Stromal cell of bone marrow (primary cell): ENCODE measurements around the gene OLA1.

ENCODE experiments used
- DNase-seq: peaks from one replicate; pipeline ENCODE4 v3.0.0-alpha.2; 2012; ENCODE audit warnings: low read depth

OLA1 gene

DNA sequence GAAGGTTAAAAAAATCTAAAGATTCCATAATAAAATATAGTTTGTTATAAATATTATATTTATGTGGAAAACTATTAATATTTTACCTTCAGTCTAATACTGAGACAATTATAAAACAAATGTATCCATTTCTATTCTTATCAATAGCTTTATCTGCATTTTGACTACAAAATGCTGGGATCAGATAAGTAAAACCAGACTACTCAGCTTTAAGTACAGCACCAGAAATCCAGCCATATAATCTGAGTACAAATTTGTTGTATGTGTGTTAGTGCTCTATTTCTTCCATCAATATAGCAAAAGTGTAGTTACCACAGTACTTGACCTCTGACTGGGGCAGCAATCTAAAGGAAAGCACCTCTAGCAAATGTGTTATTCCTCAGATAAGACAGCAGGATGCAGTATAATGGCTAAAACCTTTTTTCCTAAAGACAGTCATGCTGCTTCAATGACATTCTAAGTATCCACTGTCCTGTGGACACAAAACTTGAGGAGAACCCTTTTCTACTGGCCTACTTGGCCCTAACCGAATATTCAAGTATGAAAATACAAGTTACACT lies 68.1 kb downstream of the OLA1 start:
- DNase-seq, result no peak

- no peak for DNase-seq
These were observed 70.9 kb downstream of the OLA1 start for GRCh38 chr2:174177316-174177890.

GRCh38 chr2:174176898-174177297 lies 71.4 kb downstream of the OLA1 start:
- peak; percentile 15 for DNase-seq

GRCh38 chr2:174174741-174175140 lies 73.6 kb downstream of the OLA1 start:
- no peak for DNase-seq

DNA sequence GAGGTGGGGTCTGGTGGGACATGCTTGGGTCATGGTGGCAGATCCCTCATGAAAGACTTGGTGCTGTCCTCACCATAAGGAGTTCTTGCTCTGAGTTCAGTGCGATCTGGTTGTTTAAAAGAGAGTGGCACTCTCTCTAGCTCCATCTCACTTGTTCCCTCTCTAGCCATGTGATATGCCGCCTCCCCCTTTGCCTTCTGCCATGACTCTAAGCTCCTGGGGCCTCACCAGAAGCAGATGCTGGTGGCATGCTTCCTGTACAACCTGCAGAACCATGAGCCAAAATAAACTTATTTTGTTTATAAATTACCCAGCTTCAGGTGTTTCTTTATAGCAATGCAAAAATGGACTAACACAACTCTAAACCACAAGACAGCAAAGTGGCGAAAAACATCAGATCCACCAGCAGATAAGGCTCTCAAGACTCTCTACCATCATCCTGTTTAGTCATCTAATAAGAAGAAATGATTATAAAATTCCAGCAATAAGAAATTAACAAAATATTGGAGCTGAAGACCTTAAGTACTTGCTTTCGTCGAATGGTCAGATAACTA lies 75.5 kb downstream of the OLA1 start:
- DNase-seq, result no peak

DNA sequence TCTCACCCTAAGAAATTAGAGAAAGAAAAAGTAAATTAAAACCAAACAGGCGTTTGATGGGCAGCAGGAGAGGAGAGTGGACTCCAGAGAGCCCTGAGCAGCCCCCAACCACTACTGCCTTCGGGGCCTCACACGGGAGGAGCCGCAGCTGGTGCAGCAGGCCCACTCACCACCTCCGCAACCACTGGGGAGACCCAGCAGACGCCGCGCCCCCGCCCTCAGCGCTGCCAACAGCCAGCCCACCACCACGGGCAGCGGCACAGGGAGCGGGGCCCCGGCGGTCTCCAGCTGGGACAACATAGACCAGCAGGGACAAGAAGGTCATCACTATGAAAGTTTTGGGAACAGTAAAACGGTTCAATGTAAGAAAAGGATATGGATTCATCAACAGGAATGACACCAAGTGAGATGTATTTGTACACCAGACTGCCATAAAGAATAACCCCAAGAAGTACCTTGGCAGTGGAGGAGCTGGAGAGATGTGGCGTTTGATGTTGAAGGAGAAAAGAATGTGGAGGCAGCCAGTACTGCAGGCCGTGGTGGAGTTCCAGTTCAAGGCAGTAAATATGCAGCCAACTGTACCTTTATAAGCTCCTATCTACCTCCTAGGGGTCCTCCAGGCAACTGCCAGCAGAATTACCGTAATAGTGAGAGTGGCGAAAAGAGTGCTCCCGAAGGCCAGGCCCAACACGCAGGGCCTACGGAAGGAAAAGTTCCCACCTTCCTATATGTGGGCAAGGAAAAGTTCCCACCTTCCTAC lies 76.5 kb downstream of the OLA1 start:
- DNase-seq, result no peak

DNA sequence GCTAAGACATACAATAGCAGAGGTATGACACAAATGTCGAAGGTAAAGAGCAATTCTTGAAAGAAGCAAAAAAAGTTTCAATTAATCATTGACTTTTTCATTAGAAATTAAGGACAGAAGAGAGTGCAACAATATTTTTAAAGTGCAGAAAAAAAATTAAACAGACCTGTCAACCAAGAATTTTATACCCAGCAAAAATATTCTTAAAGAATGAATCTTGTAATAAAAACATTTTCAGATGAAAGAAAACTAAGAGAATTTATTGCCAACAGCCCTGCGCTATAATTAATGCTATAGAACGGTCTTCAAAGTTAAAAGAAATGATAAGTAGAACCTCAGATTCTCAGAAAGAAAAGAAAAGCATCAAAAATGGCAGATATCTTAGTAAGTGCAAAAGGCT lies 79.0 kb downstream of the OLA1 start:
- DNase-seq, result no peak

DNA sequence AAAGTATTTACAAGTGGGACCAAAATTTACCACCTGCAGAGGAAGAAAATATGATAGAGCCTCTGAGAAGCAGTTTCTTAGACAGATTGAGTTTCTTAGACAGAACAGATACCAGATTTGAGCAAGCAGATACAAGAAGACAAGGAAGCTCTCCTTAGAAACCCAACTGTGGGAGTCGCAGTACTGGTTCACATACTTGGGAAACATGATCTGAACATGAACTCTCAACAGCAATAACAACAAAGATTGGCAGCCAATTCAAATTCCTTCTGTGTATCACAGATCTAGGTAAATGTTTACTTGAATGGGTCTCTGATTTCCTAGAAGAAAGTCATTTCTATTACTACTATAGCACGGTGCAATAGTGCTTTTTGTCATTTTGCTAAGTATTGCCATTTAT lies 82.1 kb downstream of the OLA1 start:
- DNase-seq, result no peak

DNA sequence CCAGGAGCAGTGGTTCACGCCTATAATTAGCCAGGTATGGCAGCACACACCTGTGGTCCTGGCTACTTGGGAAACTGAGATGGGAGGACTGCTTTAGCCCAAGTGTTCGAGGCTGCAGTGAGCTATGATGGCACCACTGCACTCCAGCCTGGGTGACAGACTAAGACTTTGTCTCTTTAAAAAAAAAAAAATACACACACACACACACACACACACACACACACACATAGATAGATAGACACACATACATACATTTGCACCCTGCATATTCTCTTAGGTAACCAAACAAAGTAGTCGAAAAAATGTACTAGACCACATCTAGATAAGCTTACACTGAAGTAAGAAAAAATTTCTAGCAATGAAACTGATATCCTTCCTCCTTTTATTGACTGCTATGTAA lies 86.8 kb downstream of the OLA1 start:
- DNase-seq, result no peak

GRCh38 chr2:174158003-174158402 lies 90.3 kb downstream of the OLA1 start:
- DNase-seq, result no peak

DNA sequence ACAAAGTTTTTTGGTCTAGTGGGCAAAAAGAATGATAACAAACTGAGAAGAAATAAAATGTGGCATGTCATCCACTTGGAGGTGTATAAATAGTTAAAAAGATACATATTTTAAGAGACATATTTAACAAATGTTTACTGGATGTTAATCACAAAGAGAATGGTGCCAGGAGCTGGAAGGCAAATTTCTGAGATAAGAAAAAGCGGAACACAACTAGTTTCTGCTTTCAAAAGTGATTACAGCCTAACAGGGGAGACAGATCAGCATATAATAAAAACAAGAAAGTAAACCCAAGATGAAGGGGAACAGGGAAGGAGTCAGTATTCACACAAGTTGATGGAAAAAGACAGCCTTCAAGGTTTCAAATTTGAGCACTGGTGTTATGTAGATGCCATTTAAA lies 91.3 kb downstream of the OLA1 start:
- DNase-seq, result no peak

DNA sequence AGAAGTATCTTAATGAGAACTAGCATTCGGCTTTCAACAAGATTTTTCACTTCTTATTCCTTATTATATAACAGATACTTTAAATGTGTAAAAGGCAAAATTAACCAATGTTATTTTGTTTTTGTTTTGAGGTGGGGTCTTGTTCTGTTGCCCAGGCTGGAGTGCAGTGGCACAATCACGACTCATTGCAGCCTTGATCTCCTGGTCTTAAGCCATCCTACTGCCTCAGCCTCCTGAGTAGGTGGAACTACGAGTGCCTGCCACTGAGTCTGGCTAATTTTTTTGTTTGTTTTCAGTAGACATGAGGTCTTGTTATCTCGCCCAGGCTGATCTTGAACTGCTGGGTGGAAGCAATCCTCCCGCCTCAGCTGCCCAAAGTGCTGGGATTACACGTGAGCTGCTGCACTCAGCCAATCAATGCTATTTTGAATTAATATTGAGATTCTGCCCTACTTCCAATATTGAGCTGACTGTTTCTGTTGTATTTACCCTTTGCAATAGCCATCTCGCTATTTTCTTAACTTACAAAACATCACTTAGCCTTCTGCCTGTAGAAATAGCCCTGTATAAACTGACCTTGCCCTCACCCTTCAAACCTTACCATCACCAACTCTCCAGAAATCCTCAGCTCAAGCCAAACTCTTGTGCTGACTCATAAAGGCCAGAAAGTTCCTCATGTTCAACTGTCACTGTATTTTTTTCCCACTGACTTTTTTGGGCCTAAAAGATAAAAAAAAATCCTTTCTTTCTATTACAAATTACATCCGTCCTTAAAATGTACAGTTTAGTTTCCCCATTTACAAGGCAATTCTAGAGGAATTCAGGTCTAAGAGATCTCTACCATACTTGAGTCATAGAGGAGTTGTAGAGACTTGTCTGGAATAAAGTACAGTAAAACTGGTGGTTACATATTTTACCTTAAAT lies 94.3 kb downstream of the OLA1 start:
- peak; percentile 77 for DNase-seq

- DNase-seq, result no peak
These were observed 98.8 kb downstream of the OLA1 start for GRCh38 chr2:174149530-174149929.

DNA sequence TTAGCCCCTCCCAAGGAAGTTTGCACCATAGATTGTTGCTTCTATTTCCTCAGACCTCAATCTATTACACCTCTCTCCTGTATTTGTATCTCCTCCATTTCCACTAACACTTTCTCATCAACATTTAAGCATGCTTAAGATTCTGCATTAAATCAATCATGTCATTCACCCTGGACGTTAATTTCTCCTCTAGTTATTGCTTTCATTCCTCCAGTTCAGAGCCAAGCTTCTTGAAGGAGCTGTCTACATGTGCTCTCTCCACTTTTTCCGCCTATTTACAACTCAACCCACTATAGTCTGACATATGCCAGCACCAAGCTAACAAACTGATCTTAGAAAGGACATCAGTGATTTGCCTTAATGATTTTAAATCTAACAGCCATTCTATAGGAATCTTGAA lies 99.5 kb downstream of the OLA1 start:
- DNase-seq, result no peak

- no peak for DNase-seq
These were observed 102.5 kb downstream of the OLA1 start for GRCh38 chr2:174145827-174146226.

GRCh38 chr2:174142290-174142689 lies 106.0 kb downstream of the OLA1 start:
- DNase-seq, result no peak

- DNase-seq, result no peak
These were observed 110.2 kb downstream of the OLA1 start for GRCh38 chr2:174138161-174138560.

DNA sequence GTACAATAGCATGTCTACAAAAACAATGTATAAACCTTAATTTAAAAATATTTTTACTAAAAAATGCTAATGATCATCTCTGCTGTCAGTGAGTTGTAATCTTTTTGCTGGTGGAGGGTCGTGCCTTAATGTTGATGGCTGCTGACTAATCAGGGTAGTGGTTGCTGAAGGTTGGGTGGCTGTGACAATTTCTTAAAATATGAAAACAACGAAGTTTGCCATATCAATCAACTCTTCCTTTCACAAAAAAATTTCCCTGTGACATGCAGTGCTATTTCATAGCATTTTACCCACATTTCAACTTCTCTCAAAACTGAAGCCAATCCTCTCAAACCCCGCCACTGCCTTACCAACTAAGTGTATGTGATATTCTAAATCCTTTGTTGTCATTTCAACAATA lies 112.4 kb downstream of the OLA1 start:
- DNase-seq, result no peak

DNA sequence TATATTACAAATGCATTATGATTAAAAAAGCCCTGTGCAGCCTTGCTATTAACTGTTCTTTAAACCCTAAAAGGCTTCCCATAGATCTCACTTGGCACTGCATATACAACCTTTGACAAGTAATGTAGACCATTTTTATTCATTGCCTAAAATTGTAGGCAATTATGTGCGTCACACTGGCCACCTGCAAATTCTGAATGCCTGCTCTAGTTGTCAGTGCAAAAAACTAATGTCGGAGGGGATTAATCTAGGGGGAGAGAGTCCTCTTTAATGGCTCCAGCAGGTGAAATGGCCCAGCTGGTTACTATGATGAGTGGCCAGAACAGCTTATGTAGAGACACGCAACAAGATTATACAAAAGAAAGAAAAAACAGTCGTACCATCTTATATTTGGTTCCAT lies 123.2 kb downstream of the OLA1 start:
- no peak for DNase-seq

DNA sequence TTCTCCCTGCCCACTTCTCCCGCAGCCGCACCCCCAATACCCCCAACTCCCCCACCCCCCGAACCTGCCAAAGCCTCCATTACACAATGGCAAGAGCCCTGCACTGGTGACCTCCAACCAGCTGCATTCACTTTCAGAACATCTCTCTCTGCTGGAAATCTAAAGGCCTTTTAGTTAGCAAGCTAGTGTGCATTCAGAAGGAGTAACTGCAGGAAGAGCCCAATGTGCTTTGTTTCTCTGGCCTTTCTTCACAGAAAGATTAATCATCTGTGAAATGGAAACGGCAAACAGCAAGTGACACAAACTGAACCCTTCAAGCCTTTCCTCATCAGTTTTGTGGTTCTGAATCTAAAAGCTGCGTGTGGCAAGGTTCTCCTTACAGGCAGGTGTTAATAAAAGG lies 124.2 kb downstream of the OLA1 start:
- DNase-seq, result no peak

DNA sequence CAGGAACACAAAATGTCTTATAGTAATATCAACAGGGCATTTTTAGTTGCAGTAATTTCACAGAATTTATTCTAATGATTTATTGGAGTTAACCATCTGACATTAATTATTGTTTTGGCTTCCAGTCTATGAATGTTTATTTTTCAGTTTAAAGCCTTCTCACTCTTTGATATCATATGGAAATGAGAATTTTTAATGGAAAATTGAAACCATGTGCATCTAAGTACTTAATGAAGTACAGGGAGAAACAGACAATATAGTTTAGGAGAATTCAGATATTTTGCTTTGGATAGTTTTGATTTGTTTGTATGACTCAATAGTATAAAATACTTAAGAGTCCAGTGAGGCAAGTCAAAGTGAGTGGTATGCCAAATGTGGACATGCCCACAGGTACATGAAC lies 126.1 kb downstream of the OLA1 start:
- DNase-seq, result no peak

GRCh38 chr2:174121612-174122011 lies 126.7 kb downstream of the OLA1 start:
- no peak for DNase-seq
